Stomach smooth muscle (tissue), 2 donors: ENCODE data around the gene NOL12.
"Not testable (repeated sequence)": the region's sequence is repeated elsewhere in the genome, so short reads cannot be mapped to it uniquely, and the experiment has no call there.

Experiments
- H3K27ac ChIP-seq: one replicate; pipeline ENCODE4 v1.7.0; 2013; ENCODE audit warnings: mild to moderate bottlenecking, low read length, inconsistent platforms
- H3K27me3 ChIP-seq, 2 donors: one replicate each; pipeline ENCODE4 v1.7.0; 2013; ENCODE audit warnings: low read length in 2 of 2; ENCODE audit not compliant: insufficient read depth in 2 of 2, control insufficient read depth in 1 of 2
- H3K36me3 ChIP-seq, 2 donors: one replicate each; pipeline ENCODE4 v1.7.0; 2013; ENCODE audit warnings: low read length in 2 of 2; ENCODE audit not compliant: control insufficient read depth in 2 of 2, insufficient read depth in 2 of 2
- H3K4me1 ChIP-seq: one replicate; pipeline ENCODE4 v1.7.0; 2013; ENCODE audit warnings: low read length; ENCODE audit not compliant: control insufficient read depth, insufficient read depth
- H3K4me3 ChIP-seq, 2 donors: one replicate each; pipeline ENCODE4 v1.7.0; 2013; ENCODE audit warnings: low read length in 2 of 2
- H3K9ac ChIP-seq, 2 donors: one replicate each; pipeline ENCODE4 v1.7.0; 2013; ENCODE audit warnings: low read length in 2 of 2, mild to moderate bottlenecking in 1 of 2
- H3K9me3 ChIP-seq, 2 donors: one replicate each; pipeline ENCODE4 v1.7.0; 2013; ENCODE audit warnings: low read length in 2 of 2; ENCODE audit not compliant: control insufficient read depth in 2 of 2
- donor health status: healthy.
- donor health status: Pancreatic carcinoma.

NOL12 gene

GRCh38 chr22:37684803-37685615 is 1.1 kb upstream of the NOL12 start:
- no peak overlapping the region for H3K4me3 ChIP-seq

GRCh38 chr22:37690407-37690806 is 4.3 kb downstream of the NOL12 start:
- H3K27ac ChIP-seq: no peak overlapping the region
- H3K9me3 ChIP-seq: no peaks in the 10 kb centered on the region
- H3K4me3 ChIP-seq: no peak overlapping the region
- peaks cover 35 to 37% of the 10 kb centered on the region in 2 donors for H3K36me3 ChIP-seq
- H3K4me1 ChIP-seq: peaks cover 14% of the 10 kb centered on the region
- no peaks in the 10 kb centered on the region for H3K27me3 ChIP-seq
- no peak overlapping the region for H3K9ac ChIP-seq

More at GRCh38 chr22:37684803-37685615, 1.1 kb upstream of the NOL12 start:
- peaks cover 14% of the 10 kb centered on the region in 2 donors for H3K36me3 ChIP-seq
- H3K9ac ChIP-seq: no peak overlapping the region
- H3K27me3 ChIP-seq: no peaks in the 10 kb centered on the region
- peaks cover 28% of the 10 kb centered on the region for H3K4me1 ChIP-seq
- H3K27ac ChIP-seq: no peak overlapping the region
- no peaks in the 10 kb centered on the region for H3K9me3 ChIP-seq

GRCh38 chr22:37690901-37691504 is 4.9 kb downstream of the NOL12 start:
- H3K9me3 ChIP-seq: no peaks in the 10 kb centered on the region
- no peaks in the 10 kb centered on the region for H3K27me3 ChIP-seq
- H3K36me3 ChIP-seq: peaks cover 35 to 37% of the 10 kb centered on the region in 2 donors
- no peak overlapping the region for H3K9ac ChIP-seq
- peaks cover 17% of the 10 kb centered on the region for H3K4me1 ChIP-seq
- no peak overlapping the region for H3K27ac ChIP-seq
- no peak overlapping the region for H3K4me3 ChIP-seq

GRCh38 chr22:37692627-37693285 is 6.6 kb downstream of the NOL12 start:
- Histone ChIP-seq H3K27me3 (no peaks in the 10 kb centered on the region), H3K27ac (no peak overlapping the region), H3K4me3 (no peak overlapping the region), H3K36me3 (peaks cover 35 to 37% of the 10 kb centered on the region in 2 donors), H3K9ac (no peak overlapping the region), H3K4me1 (peaks cover 13% of the 10 kb centered on the region), H3K9me3 (no peaks in the 10 kb centered on the region)

- not testable (repeated sequence) for H3K4me3 ChIP-seq, H3K27me3 ChIP-seq, H3K9ac ChIP-seq, H3K9me3 ChIP-seq, H3K27ac ChIP-seq
- Histone ChIP-seq H3K36me3 (peaks cover 25 to 27% of the 10 kb centered on the region in 2 donors), H3K4me1 (peaks cover 13% of the 10 kb centered on the region)
Measured at GRCh38 chr22:37694131-37694530, 8.0 kb downstream of the NOL12 start.

GRCh38 chr22:37696260-37696656 is 10.1 kb downstream of the NOL12 start:
- H3K4me1 ChIP-seq: peaks cover 13% of the 10 kb centered on the region

GRCh38 chr22:37696657-37697537 is 10.8 kb downstream of the NOL12 start, which contains the start of gene TRIOBP:
TSS of gene TRIOBP (plus strand) at chr22:37697048. CDS start at chr22:37701366, 4,318 bp downstream.
- no peaks in the 10 kb centered on the region for H3K27me3 ChIP-seq
- H3K4me1 ChIP-seq: peaks cover 13% of the 10 kb centered on the region
- no peak within 1 kb of the TSS for H3K27ac ChIP-seq
- peaks cover 10 to 12% of the 10 kb centered on the region in 2 donors for H3K36me3 ChIP-seq
- peak within 1 kb of the TSS in 1 of 2 donors; percentile 58 for H3K9ac ChIP-seq
- H3K9me3 ChIP-seq: no peaks in the 10 kb centered on the region
- peak within 1 kb of the TSS; percentile 52 to 64 for H3K4me3 ChIP-seq

More at GRCh38 chr22:37696260-37696656, 10.1 kb downstream of the NOL12 start:
- Histone ChIP-seq H3K4me3 (peak overlapping the region; percentile 52 to 64), H3K9ac (peak overlapping the region in 1 of 2 donors; percentile 58), H3K36me3 (peaks cover 17% of the 10 kb centered on the region in 2 donors)
- not testable (repeated sequence) for H3K27ac ChIP-seq, H3K9me3 ChIP-seq, H3K27me3 ChIP-seq

GRCh38 chr22:37697538-37697835 is 11.3 kb downstream of the NOL12 start:
- Histone ChIP-seq H3K9ac (no peak overlapping the region), H3K36me3 (peaks cover 8 to 9% of the 10 kb centered on the region in 2 donors), H3K27ac (no peak overlapping the region), H3K9me3 (no peaks in the 10 kb centered on the region), H3K4me1 (peaks cover 13% of the 10 kb centered on the region), H3K27me3 (no peaks in the 10 kb centered on the region), H3K4me3 (no peak overlapping the region)

- H3K36me3 ChIP-seq: no peaks in the 10 kb centered on the region
- no peaks in the 10 kb centered on the region for H3K27me3 ChIP-seq
- no peak overlapping the region for H3K4me3 ChIP-seq
- no peak overlapping the region for H3K27ac ChIP-seq
- no peak overlapping the region for H3K9ac ChIP-seq
- peaks cover 7% of the 10 kb centered on the region for H3K4me1 ChIP-seq
- H3K9me3 ChIP-seq: no peaks in the 10 kb centered on the region
Measured at GRCh38 chr22:37701141-37701786, 15.1 kb downstream of the NOL12 start.

GRCh38 chr22:37703906-37704305 is 17.8 kb downstream of the NOL12 start:
- no peaks in the 10 kb centered on the region for H3K9me3 ChIP-seq
- no peak overlapping the region for H3K4me3 ChIP-seq
- H3K27me3 ChIP-seq: no peaks in the 10 kb centered on the region
- H3K4me1 ChIP-seq: no peaks in the 10 kb centered on the region
- H3K36me3 ChIP-seq: no peaks in the 10 kb centered on the region
- no peak overlapping the region for H3K27ac ChIP-seq
- H3K9ac ChIP-seq: no peak overlapping the region
